ENCODE measurements around the gene PSMB10.

DNA sequence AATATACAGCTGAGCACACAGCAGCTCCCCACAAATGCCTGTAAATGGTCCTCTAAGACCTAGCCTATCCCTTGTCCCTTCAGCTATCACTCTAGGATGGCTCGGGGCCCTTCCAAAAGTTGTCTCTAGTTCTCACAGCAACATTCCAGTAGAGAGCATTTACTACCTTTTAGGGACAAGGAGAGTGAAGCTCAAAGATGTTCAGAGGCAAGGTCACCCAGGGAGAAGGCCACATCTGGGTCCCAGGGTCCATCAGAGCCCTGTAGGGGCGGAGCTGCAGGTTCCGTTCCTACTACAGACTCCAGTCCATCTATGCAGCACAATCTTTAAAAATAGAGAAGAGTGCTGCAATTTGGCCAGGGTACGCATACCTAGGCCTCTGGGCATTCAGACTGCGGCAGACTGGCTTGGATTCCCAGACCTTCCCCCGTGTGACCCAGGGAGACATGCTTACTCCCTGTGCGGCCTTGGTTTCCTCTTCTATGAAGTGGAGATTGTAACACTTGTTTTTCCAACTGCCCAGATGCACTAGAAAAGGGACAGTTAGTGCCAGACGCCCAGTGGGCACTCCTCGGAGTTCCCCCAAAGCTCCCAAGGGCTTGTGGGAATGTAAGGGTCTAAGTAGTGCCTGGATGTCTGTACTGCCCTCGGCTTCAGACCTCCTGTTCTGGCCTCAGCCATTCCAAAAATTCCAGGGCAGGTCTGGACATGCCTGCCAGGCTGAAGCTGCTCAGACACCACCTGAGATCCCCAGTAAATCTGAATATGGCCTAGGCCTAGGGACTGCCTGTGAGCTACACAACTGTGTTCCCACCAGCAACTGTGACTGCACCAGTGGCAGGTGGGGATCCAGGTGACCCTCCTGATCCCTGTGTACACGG, 29.3 kb upstream of the PSMB10 start:
- TF ChIP-seq CTCF (IDR thresholded peaks at IDR 0.05; ENCODE audit: low read depth, low read length): no peak
- no peak for TF ChIP-seq EZH2phosphoT487 (IDR thresholded peaks at IDR 0.05; ENCODE audit: low read depth)
